IgD-negative memory B cell (primary cell): ENCODE data around the gene FGD6. TPM values are rescaled to one million over a fixed set of nuclear protein-coding genes. Genes with fewer than 3 reads are reported as not detected.
A peak's percentile ranks its signal among the peaks of the same experiment; 100 is the strongest.

Experiments used
- H3K27ac Mint-ChIP-seq, 3 donors: one replicate each; pipeline ENCODE4 v1.8.0; 2020 to 2022; ENCODE audit warnings: mild to moderate bottlenecking in 3 of 3, mixed read lengths in 3 of 3, moderate library complexity in 1 of 3
- H3K27me3 Mint-ChIP-seq: one replicate; pipeline ENCODE4 v1.8.0; 2021; ENCODE audit warnings: mixed read lengths
- H3K36me3 Mint-ChIP-seq: one replicate; pipeline ENCODE4 v1.8.0; 2020; ENCODE audit warnings: mild to moderate bottlenecking, mixed read lengths
- H3K4me1 Mint-ChIP-seq, 3 donors: one replicate each; pipeline ENCODE4 v1.8.0; 2020 to 2022; ENCODE audit warnings: mixed read lengths in 3 of 3, mild to moderate bottlenecking in 1 of 3
- H3K4me3 Mint-ChIP-seq, 4 donors: one replicate each; pipeline ENCODE4 v1.8.0; 2020 to 2022; ENCODE audit warnings: mild to moderate bottlenecking in 4 of 4, mixed read lengths in 4 of 4, moderate library complexity in 3 of 4
- H3K9me3 Mint-ChIP-seq, 3 donors: one replicate each; pipeline ENCODE4 v1.8.0; 2020 to 2021; ENCODE audit warnings: mixed read lengths in 3 of 3, mild to moderate bottlenecking in 1 of 3
- polyA plus RNA-seq: library from polyadenylated mRNA; unstranded; fragments of 300-500 nt; fragmentation: Illumina TruSeq; gene quantifications from one replicate; pipeline ENCODE4 v1.2.3, GENCODE V29; 2021

Gene FGD6
- polyA plus RNA-seq: 5.0 TPM

DNA sequence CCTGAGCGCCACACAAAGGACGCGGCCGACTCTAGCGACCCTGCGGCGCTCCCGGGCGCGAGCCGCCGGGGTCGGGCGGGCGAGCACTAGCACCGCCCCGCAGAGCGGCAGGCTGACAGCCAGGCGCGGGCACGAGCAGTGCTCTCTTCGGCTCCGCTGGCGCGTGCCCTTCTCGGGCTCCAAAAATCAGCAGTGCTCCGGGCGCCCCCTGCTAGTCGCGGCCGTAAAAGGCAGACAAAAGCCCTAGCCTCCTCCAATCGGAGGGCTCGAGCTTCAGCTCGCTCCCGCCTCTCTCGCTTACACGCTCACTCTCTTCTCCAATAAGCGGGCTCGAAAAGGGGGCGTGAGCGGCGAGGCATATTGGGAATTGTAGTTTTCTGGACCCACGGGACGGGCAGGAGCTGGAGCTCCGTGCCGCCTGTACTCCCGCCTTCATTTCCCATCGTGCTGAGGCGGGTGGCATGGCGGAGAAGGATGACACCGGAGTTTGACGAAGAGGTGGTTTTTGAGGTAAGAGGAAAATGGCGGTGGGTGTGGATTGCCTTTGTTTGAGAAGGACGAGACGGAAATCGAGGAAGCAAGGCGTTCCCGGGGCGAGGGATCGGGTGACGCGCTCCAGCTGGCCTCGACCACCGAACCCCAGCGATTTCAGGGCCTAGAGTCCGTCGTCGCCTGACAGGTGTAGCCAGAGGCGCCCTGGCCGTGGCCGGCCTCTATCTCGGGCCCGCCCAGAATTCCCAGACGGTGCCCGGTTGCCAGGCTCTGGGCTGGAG, at the start of gene FGD6, which contains the start of gene VEZT:
FGD6 (minus strand) TSS at position 91 of the 773 bp plus-strand sequence. CDS start 227 bp downstream, outside the sequence.
VEZT (plus strand) TSS at position 431 of the 773 bp plus-strand sequence; CDS start at position 475, 44 bp downstream.
- peak within 1 kb of the TSS; percentile 90 to 99 (median 99) for H3K4me3 Mint-ChIP-seq
- peak within 1 kb of the TSS; percentile 78 to 99 (median 94) for H3K27ac Mint-ChIP-seq
- H3K27me3 Mint-ChIP-seq: no peaks in the 10 kb centered on the region
- H3K36me3 Mint-ChIP-seq: peaks cover 2% of the 10 kb centered on the region
- no peaks in the 10 kb centered on the region for H3K9me3 Mint-ChIP-seq
- H3K4me1 Mint-ChIP-seq: peaks cover 17 to 26% (median 23%) of the 10 kb centered on the region in 3 donors

DNA sequence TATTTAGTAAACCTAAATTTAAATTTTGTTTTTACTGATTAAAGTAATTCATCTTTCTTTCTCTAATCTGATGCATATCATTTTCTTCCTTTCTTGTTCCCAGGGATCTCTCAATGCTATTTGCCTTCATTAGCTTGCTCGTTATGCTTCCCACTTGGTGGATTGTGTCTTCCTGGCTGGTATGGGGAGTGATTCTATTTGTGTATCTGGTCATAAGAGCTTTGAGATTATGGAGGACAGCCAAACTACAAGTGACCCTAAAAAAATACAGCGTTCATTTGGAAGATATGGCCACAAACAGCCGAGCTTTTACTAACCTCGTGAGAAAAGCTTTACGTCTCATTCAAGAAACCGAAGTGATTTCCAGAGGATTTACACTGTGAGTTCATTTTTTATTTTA, 49.0 kb upstream of the FGD6 start:
- no peaks in the 10 kb centered on the region for H3K36me3 Mint-ChIP-seq
- H3K27me3 Mint-ChIP-seq: no peaks in the 10 kb centered on the region
- H3K4me3 Mint-ChIP-seq: no peak overlapping the region
- H3K4me1 Mint-ChIP-seq: no peaks in the 10 kb centered on the region
- H3K27ac Mint-ChIP-seq: no peak overlapping the region
- no peaks in the 10 kb centered on the region for H3K9me3 Mint-ChIP-seq

DNA sequence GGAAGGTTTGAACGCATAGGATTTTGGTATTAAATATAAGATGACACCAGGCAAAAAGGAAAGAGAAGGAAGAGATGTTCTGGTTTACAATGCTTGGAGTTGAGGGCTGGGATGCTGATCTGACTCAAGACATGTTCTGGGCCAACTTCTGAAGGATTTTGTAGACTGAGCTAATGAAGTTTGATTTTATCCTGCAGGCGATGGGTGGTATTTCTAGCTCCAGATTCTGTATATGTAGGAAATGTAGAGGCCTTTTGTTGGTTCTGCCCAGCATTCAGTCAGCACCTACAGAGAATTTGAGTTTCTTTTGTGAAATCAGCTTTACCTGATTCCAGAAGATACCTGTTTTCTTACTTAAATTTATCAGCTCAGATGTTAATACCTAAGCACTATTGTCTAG, 48.5 kb upstream of the FGD6 start:
- Mint-ChIP-seq H3K4me3 (no peak overlapping the region), H3K27ac (no peak overlapping the region), H3K9me3 (no peaks in the 10 kb centered on the region), H3K36me3 (no peaks in the 10 kb centered on the region), H3K27me3 (no peaks in the 10 kb centered on the region), H3K4me1 (no peaks in the 10 kb centered on the region)

DNA sequence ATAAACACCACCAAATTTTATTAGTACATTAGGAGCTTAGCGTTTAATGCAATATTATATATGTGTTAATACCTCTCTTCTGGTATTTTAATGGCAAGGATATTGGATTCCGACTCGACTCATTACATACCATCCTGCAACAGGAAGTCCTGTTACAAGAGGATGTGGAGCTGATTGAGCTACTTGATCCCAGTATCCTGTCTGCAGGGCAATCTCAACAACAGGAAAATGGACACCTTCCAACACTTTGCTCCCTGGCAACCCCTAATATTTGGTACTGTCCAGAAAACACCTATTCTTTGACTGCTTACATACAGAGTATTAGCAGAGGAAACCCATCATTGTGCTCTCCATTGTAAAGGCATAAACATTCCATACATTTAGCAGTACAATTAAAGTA, 45.5 kb upstream of the FGD6 start:
- no peaks in the 10 kb centered on the region for H3K27me3 Mint-ChIP-seq
- no peaks in the 10 kb centered on the region for H3K36me3 Mint-ChIP-seq
- no peaks in the 10 kb centered on the region for H3K4me1 Mint-ChIP-seq
- no peak overlapping the region for H3K4me3 Mint-ChIP-seq
- H3K27ac Mint-ChIP-seq: no peak overlapping the region
- no peaks in the 10 kb centered on the region for H3K9me3 Mint-ChIP-seq

DNA sequence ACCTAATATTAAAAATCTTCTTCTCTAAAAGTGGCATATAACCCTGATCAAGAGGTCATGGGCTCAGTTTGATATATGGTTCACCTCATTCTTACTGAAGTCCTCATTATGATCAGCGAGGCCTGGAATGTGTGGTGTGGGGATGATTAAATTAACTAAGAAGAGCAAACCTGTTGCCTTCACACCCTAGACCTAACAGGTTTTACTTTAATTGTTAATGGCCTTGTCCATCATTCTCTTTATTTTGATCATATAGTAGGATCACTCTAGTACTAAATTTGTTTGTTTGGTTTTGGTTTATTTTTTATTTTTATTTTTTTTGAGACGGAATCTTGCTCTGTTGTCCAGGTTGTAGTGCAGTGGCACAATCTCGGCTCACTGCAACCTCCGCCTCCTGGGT, 43.8 kb upstream of the FGD6 start:
- Mint-ChIP-seq H3K9me3 (no peaks in the 10 kb centered on the region), H3K27me3 (no peaks in the 10 kb centered on the region), H3K4me1 (no peaks in the 10 kb centered on the region), H3K36me3 (no peaks in the 10 kb centered on the region), H3K4me3 (no peak overlapping the region), H3K27ac (no peak overlapping the region)

DNA sequence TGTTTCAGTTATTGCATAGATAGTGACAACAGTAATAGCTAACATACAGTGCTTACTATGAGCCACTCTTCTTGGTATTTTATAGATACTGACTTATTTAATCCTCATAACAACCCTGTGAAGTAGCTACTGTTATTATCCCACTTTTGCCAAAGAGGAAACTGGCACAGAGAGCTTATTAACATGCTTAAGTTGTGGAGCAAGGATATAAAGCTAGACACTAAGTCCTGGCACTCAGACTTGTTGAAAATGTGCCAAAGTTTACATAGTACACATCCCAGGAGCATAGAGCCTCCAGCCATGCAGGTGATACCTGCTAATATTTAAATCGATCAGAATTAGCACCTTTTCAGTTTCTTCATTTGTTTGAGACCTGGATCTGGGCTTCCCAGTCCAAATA, 42.1 kb upstream of the FGD6 start:
- Mint-ChIP-seq H3K36me3 (peaks cover 4% of the 10 kb centered on the region), H3K9me3 (no peaks in the 10 kb centered on the region), H3K27ac (no peak overlapping the region), H3K4me1 (peaks cover 0 to 6% (median 0%) of the 10 kb centered on the region in 3 donors), H3K4me3 (no peak overlapping the region), H3K27me3 (no peaks in the 10 kb centered on the region)

DNA sequence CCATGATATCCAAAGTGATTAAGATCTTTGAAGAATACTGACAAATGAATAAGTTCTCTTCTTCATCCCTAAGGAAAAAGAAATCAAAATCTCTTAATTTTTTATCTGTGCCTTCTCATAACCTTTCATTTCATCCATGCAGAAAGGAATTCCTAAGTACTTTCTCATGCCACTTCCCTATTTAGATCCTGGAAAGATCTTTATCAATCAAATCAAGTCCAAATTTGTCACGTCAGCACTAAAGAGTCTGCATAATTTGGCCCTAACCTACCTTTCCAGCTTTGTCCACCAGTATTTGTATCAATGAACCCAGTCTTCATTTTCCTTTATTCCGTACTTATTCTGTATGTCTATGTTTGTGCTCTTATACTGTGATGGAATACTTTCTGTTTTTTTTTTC, 41.5 kb upstream of the FGD6 start:
- no peak overlapping the region for H3K27ac Mint-ChIP-seq
- H3K4me1 Mint-ChIP-seq: peaks cover 0 to 6% (median 0%) of the 10 kb centered on the region in 3 donors
- H3K27me3 Mint-ChIP-seq: no peaks in the 10 kb centered on the region
- no peaks in the 10 kb centered on the region for H3K9me3 Mint-ChIP-seq
- H3K36me3 Mint-ChIP-seq: peaks cover 4% of the 10 kb centered on the region
- H3K4me3 Mint-ChIP-seq: no peak overlapping the region

DNA sequence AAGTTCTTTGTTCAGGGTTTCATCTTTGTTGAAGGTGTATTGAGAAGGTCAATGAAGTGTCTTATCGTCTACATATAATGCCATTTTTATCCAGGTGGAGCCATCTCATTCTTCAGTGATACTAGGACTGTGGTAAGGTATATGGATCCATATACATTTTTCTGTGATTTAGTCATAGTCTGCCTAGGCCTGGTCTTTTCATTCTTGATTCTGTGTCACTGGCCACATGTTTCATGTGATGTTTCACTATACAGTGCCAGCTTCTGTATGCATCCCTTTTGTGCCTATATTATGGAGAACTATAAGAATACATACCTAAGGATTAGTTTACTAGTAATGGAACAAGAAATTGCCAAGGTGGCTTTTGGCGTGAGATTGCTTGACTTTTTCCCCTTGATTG, 40.9 kb upstream of the FGD6 start:
- Mint-ChIP-seq H3K4me3 (no peak overlapping the region), H3K9me3 (no peaks in the 10 kb centered on the region), H3K36me3 (peaks cover 4% of the 10 kb centered on the region), H3K27ac (no peak overlapping the region), H3K27me3 (no peaks in the 10 kb centered on the region), H3K4me1 (peaks cover 0 to 6% (median 0%) of the 10 kb centered on the region in 3 donors)

DNA sequence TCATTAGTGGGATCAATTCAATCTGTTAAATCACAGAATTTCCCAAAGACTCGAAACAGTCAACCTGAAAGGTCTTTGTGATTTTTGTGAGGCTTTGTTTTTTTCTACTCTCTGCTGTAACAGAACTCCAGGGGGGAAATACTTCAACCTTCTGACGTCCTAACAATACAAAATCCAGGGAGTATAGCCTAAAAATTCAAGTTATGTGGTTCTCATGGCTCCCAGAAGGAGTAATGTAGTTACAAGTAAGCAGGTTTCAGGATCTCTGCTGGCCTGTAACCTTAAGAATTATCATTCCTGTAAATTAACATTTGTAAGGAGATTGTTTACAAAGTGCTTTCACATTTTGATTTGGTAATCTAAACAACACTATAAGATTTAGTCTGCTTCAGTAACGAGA, 40.3 kb upstream of the FGD6 start:
- Mint-ChIP-seq H3K9me3 (no peaks in the 10 kb centered on the region), H3K4me3 (no peak overlapping the region), H3K4me1 (peaks cover 0 to 6% (median 0%) of the 10 kb centered on the region in 3 donors), H3K36me3 (peaks cover 4% of the 10 kb centered on the region), H3K27ac (no peak overlapping the region), H3K27me3 (no peaks in the 10 kb centered on the region)

DNA sequence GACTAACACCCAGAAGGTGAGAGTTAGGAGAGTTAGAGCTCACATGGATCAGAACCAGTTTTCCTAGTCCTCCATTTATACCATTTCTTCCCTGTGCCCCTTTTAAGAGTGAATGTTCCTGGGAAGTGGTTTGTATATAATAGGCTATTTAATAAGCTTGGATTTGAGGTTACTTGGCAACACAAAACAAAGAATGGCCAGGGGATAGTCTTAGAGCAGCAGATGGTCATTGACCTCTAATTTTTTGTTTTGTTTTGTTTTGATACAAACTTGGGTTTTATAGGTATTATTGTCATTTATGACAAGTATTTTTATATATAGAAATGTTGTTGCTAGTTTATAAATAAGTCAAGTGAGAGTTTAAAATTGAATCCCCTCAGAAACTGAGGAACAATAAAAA, 36.1 kb upstream of the FGD6 start:
- Mint-ChIP-seq H3K4me1 (peaks cover 4 to 6% (median 4%) of the 10 kb centered on the region in 3 donors), H3K36me3 (peaks cover 7% of the 10 kb centered on the region)

DNA sequence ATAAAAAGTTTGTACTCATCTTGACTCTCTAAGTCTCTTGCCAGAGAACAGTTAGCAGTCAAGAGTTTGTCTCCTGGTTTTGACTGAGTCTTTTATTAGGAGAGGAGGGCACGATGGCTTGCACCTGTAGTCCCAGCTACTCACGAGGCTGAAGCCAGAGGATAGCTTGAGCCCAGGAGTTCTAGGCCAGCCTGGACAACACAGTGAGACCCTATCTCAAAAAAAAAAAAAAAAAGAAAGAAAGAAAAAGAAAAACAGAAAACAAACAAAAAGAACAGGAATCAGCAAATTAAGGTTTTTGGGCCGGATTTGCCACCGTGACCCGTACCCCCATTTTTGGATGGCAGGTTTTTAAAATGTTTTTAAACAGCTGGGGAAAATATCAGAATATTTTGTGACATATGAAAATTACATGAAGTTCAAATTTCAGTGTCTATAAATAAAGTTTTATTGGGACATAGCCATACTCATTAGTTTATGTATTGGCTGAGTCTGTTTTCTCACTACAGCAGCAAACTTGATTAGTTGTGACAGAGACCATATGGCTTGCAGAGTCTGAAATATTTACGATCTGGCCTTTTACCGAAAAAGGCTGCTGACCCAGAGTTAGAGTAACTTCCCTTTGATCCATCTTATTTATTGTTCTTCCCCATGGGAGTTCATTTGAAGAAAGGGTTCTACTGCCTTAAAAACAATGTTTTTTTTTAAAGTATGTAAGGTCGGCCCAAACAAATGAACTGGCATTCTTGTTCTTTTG, 31.5 kb upstream of the FGD6 start:
- no peak overlapping the region for H3K27ac Mint-ChIP-seq
- no peaks in the 10 kb centered on the region for H3K27me3 Mint-ChIP-seq
- peaks cover 8% of the 10 kb centered on the region for H3K36me3 Mint-ChIP-seq
- no peaks in the 10 kb centered on the region for H3K9me3 Mint-ChIP-seq
- H3K4me3 Mint-ChIP-seq: no peak overlapping the region
- H3K4me1 Mint-ChIP-seq: peaks cover 4 to 13% (median 6%) of the 10 kb centered on the region in 3 donors

More for the DNA sequence above, 36.1 kb upstream of the FGD6 start:
- no peaks in the 10 kb centered on the region for H3K9me3 Mint-ChIP-seq
- no peak overlapping the region for H3K4me3 Mint-ChIP-seq
- no peaks in the 10 kb centered on the region for H3K27me3 Mint-ChIP-seq
- H3K27ac Mint-ChIP-seq: no peak overlapping the region

DNA sequence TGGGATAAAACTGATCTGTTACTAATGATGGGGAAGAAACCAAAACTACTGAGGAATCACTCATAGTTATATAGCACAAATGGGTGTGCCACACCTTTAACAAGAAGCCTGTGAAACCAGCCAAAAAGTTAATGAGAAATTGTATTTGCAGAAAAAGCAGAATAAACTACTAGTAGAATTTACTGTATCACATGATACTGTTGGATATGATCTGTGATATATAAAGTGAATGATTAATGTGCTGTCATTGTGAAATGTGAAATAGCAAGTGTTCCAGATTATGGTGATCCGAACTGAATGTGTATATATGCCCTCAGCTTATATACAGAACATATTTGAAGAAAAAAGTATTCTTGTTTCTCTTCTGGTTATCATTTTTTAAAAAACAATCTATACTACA, 30.8 kb upstream of the FGD6 start:
- peaks cover 8% of the 10 kb centered on the region for H3K36me3 Mint-ChIP-seq
- H3K4me3 Mint-ChIP-seq: no peak overlapping the region
- no peaks in the 10 kb centered on the region for H3K9me3 Mint-ChIP-seq
- no peaks in the 10 kb centered on the region for H3K27me3 Mint-ChIP-seq
- H3K4me1 Mint-ChIP-seq: peaks cover 4 to 14% (median 8%) of the 10 kb centered on the region in 3 donors
- no peak overlapping the region for H3K27ac Mint-ChIP-seq

DNA sequence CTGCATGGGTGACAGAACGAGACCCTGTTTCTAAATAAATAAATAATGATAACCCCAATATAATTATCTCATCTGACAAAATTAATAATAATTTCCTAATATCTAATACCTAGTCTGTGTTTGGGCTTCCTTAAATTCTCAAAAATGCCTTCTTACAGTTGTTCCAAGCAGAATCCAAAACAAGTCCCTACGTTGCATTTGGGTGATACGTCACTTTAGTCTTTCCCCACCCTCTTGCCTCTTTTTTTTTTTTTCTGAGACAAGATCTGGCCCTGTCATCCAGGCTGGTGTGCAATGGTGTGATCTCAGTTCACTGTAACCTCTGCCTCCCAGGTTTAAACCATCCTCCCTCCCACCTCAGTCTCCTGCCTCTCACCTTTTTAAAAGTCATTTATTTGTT, 27.1 kb upstream of the FGD6 start:
- Mint-ChIP-seq H3K36me3 (peaks cover 5% of the 10 kb centered on the region), H3K4me1 (peaks cover 7 to 19% (median 12%) of the 10 kb centered on the region in 3 donors), H3K9me3 (no peaks in the 10 kb centered on the region), H3K27me3 (no peaks in the 10 kb centered on the region), H3K27ac (no peak overlapping the region), H3K4me3 (no peak overlapping the region)

DNA sequence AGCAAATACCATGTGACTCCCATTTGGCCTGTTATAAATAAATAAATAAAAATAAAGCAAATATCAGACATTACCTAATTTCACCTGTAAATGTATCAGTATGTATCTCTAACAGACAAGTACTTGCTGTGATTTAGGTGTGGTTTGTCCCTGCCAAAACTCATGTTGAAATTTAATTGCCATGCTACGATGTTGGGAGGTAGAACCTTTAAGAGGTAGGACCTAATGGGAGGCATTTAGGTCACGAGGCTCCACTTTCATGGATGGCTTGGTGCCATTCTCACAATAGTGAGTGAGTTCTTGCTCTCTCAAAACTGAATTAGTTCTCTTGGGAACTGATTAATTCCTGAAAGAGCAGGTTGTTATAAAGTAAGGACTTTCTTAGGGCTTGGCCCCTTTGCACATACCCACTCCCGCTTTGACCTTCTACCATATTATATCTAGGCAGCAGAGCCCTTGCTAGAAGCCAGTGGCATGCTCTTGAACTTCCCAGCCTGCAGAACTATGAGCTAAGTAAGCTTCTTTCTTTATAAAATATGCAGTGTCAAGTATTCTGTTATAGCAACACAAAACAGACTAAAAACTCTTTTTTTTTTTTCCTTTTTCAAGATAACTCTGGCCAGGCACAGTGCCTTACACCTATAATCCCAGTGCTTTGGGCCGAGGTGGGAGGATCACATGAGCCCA, 26.4 kb upstream of the FGD6 start:
- Mint-ChIP-seq H3K27ac (peak overlapping the region in 1 of 3 donors; percentile 63), H3K4me3 (no peak overlapping the region), H3K9me3 (no peaks in the 10 kb centered on the region), H3K27me3 (no peaks in the 10 kb centered on the region), H3K4me1 (peaks cover 12 to 21% (median 14%) of the 10 kb centered on the region in 3 donors), H3K36me3 (peaks cover 5% of the 10 kb centered on the region)
